Measurements from ENCODE around the gene SCAMP1. TPM values are rescaled to one million over a fixed set of nuclear protein-coding genes. Genes with fewer than 3 reads are reported as not detected.

SCAMP1 gene
- total RNA-seq, 1 experiment from 2014 or later = 36.0 TPM

DNA sequence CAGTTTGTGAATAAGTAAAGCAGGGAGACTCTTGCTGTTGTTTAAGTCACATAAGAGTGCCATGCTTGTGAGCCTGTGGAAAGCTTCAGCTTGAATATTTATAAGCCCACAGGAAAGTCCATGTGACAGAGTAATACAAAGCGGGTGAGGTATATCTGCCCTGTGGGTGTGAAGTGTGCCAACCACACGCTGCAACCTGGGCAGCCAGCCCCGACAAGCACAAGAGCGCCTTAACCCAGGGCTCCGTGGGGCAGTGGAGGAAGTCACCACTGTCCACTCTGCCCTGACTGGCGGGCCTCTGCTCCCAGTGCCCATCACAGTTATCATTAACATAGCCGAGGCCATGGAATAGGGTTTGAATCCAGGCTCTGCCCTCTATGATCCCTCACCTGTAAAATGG lies 132.2 kb downstream of the SCAMP1 start:
- Histone ChIP-seq H4K8ac (replicated peaks; ENCODE audit: insufficient read length, low read depth, low read length) (no peak overlapping the region), H2BK20ac (ENCODE audit: low read depth, low read length, poor library complexity, severe bottlenecking) (no peak overlapping the region)

More for the DNA sequence above, 132.2 kb downstream of the SCAMP1 start:
- H3K14ac ChIP-seq (ENCODE audit: insufficient read depth, low read length) = no peak overlapping the region
- H3K56ac ChIP-seq (ENCODE audit: insufficient read length, low read depth, low read length) = no peak overlapping the region
- H2AK5ac ChIP-seq (ENCODE audit: insufficient read length, low read length) = no peak overlapping the region
- H3K18ac ChIP-seq (ENCODE audit: insufficient read length, low read depth, low read length) = no peak overlapping the region
- TF ChIP-seq, protein P1, sequence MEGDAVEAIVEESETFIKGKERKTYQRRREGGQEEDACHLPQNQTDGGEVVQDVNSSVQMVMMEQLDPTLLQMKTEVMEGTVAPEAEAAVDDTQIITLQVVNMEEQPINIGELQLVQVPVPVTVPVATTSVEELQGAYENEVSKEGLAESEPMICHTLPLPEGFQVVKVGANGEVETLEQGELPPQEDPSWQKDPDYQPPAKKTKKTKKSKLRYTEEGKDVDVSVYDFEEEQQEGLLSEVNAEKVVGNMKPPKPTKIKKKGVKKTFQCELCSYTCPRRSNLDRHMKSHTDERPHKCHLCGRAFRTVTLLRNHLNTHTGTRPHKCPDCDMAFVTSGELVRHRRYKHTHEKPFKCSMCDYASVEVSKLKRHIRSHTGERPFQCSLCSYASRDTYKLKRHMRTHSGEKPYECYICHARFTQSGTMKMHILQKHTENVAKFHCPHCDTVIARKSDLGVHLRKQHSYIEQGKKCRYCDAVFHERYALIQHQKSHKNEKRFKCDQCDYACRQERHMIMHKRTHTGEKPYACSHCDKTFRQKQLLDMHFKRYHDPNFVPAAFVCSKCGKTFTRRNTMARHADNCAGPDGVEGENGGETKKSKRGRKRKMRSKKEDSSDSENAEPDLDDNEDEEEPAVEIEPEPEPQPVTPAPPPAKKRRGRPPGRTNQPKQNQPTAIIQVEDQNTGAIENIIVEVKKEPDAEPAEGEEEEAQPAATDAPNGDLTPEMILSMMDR (conservative IDR thresholded peaks at IDR 0.05) = no peak
- no peak overlapping the region for H3K4me3 Mint-ChIP-seq
- no peaks in the 10 kb centered on the region for H3K9me3 Mint-ChIP-seq
- WGBS (ENCODE audit: extremely low coverage, insufficient read length, low lambda C conversion rate) = no CpG with 5 or more reads among the region's 7 CpGs
- H3K23me2 ChIP-seq (ENCODE audit: insufficient read length, low read depth, low read length, poor library complexity, severe bottlenecking) = no peaks in the 10 kb centered on the region
- H2BK5ac ChIP-seq (ENCODE audit: insufficient read length, low read length) = no peak overlapping the region
- no peak overlapping the region for H2BK12ac ChIP-seq (ENCODE audit: insufficient read length, low read depth, low read length)
- H2BK15ac ChIP-seq (ENCODE audit: low read depth, low read length) = no peak overlapping the region
- H3K36me3 Mint-ChIP-seq (ENCODE audit: insufficient read depth in 1 of 3, low read depth in 3 of 3) = peaks cover 23 to 37% (median 33%) of the 10 kb centered on the region in 3 experiments; a peak in 6 of 7 replicates
- no peak overlapping the region for H3K23ac ChIP-seq (ENCODE audit: insufficient read length, low read depth, low read length)
- H2AFZ ChIP-seq (ENCODE audit: low read length) = no peak overlapping the region
- H3K27ac ChIP-seq (ENCODE audit: insufficient read length, low read depth, low read length) = no peak overlapping the region
- H3K79me1 ChIP-seq (ENCODE audit: insufficient read depth, low read depth, low read length, poor library complexity, severe bottlenecking) = no peaks in the 10 kb centered on the region
- peaks cover 36 to 39% of the 10 kb centered on the region in 2 experiments for H3K4me1 Mint-ChIP-seq
- no peaks in the 10 kb centered on the region for H3K27me3 Mint-ChIP-seq (ENCODE audit: low read depth)
- H3K9ac ChIP-seq (ENCODE audit: extremely low read depth, insufficient read length, low read length) = no peak overlapping the region
- H3K9me3 ChIP-seq (ENCODE audit: control insufficient read depth, low read depth, low read length) = no peaks in the 10 kb centered on the region
- H3K27me3 ChIP-seq (ENCODE audit: insufficient read depth, low read length) = no peaks in the 10 kb centered on the region
- no peak overlapping the region for H3K4ac ChIP-seq (ENCODE audit: low read depth, low read length)
- no peak overlapping the region for H4K91ac ChIP-seq (ENCODE audit: insufficient read length, low read depth, low read length)
- H3K4me2 ChIP-seq (ENCODE audit: insufficient read depth, insufficient read length, low read length) = no peak overlapping the region
- peaks cover 20% of the 10 kb centered on the region; the same call in 1 of the 2 replicates for H3K4me1 ChIP-seq (ENCODE audit: insufficient read depth, low read length)
- H3T11ph ChIP-seq (ENCODE audit: low read length) = no peak overlapping the region
- H4K5ac ChIP-seq (ENCODE audit: insufficient read length, low read depth, low read length) = no peak overlapping the region
- H3K27ac Mint-ChIP-seq = no peak overlapping the region; a peak in 1 of 7 replicates
- H3K79me2 ChIP-seq (ENCODE audit: insufficient read depth, low read length) = no peaks in the 10 kb centered on the region; the same call in 1 of the 2 replicates
- no peak overlapping the region for H2BK120ac ChIP-seq (ENCODE audit: low read depth, low read length, poor library complexity, severe bottlenecking)
- no peak for DNase-seq
- no peaks in the 10 kb centered on the region for H4K20me1 ChIP-seq (ENCODE audit: control insufficient read depth, insufficient read depth, insufficient read length)
